Calu3 (cell line): ENCODE data around the gene DDX51. TPM values are rescaled to one million over a fixed set of nuclear protein-coding genes. Genes with fewer than 3 reads are reported as not detected.

ENCODE experiments used
- BruUV-seq: library from RNA; stranded (reverse); fragments of 400-500 nt; replicated peaks from 2 replicates; lab custom pipeline; 2021; lab: Mats Ljungman, UMichigan
- CTCF ChIA-PET: fragments of 300-600 bp; sonication (Branson Sonifier 250); formaldehyde crosslinking; loops from one replicate; lab custom pipeline; 2022; ENCODE audit warnings: antibody characterized with exemption; lab: Charles Lee
- DNase-seq: peaks from one replicate; pipeline ENCODE4 v3.0.0; 2022
- H3K27ac Mint-ChIP-seq: one replicate; pipeline ENCODE4 v1.8.0; 2022; ENCODE audit warnings: mixed read lengths; ENCODE audit not compliant: unreplicated experiment
- H3K27me3 Mint-ChIP-seq: one replicate; pipeline ENCODE4 v1.8.0; 2022; ENCODE audit warnings: mixed read lengths; ENCODE audit not compliant: unreplicated experiment
- H3K36me3 Mint-ChIP-seq: one replicate; pipeline ENCODE4 v1.8.0; 2022; ENCODE audit warnings: mild to moderate bottlenecking, moderate library complexity, mixed read lengths; ENCODE audit not compliant: insufficient read depth, unreplicated experiment
- H3K4me1 Mint-ChIP-seq: one replicate; pipeline ENCODE4 v1.8.0; 2022; ENCODE audit warnings: mild to moderate bottlenecking, low read depth, mixed read lengths; ENCODE audit not compliant: unreplicated experiment
- H3K4me3 Mint-ChIP-seq: one replicate; pipeline ENCODE4 v1.8.0; 2022; ENCODE audit warnings: mild to moderate bottlenecking, low read depth, moderate library complexity, mixed read lengths; ENCODE audit not compliant: unreplicated experiment
- H3K9me3 Mint-ChIP-seq: one replicate; pipeline ENCODE4 v1.8.0; 2022; ENCODE audit warnings: low read depth, mixed read lengths; ENCODE audit not compliant: unreplicated experiment
- intact Hi-C: fragments of 100-400 bp; cut with micrococcal nuclease; formaldehyde crosslinking; loops from one replicate; pipeline ENCODE4 v1.10.0; 2022; ENCODE audit not compliant: unreplicated experiment
- total RNA-seq: library from RNA; stranded (reverse); gene quantifications from 2 replicates; pipeline ENCODE4 v1.2.3, GENCODE V29; 2022
- TF ChIP-seq, protein P1 (sequence below): fragments of 200-600 bp; IDR thresholded peaks from one replicate; pipeline ENCODE4 v1.8.0; 2022; ENCODE audit warnings: antibody characterized with exemption; ENCODE audit not compliant: unreplicated experiment

The DDX51 gene
- total RNA-seq, 1 experiment from 2014 or later, result 46.3 TPM

- intact Hi-C loops, result no loop called here
- CTCF ChIA-PET, result no interaction called here
- no TSS peak for BruUV-seq
- H3K36me3 Mint-ChIP-seq, result peaks cover 39% of the 10 kb centered on the region
- TF ChIP-seq, protein P1, sequence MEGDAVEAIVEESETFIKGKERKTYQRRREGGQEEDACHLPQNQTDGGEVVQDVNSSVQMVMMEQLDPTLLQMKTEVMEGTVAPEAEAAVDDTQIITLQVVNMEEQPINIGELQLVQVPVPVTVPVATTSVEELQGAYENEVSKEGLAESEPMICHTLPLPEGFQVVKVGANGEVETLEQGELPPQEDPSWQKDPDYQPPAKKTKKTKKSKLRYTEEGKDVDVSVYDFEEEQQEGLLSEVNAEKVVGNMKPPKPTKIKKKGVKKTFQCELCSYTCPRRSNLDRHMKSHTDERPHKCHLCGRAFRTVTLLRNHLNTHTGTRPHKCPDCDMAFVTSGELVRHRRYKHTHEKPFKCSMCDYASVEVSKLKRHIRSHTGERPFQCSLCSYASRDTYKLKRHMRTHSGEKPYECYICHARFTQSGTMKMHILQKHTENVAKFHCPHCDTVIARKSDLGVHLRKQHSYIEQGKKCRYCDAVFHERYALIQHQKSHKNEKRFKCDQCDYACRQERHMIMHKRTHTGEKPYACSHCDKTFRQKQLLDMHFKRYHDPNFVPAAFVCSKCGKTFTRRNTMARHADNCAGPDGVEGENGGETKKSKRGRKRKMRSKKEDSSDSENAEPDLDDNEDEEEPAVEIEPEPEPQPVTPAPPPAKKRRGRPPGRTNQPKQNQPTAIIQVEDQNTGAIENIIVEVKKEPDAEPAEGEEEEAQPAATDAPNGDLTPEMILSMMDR, result no peak
- H3K27me3 Mint-ChIP-seq, result no peaks in the 10 kb centered on the region
- no peak overlapping the region for H3K27ac Mint-ChIP-seq
- H3K4me3 Mint-ChIP-seq, result no peak overlapping the region
- H3K9me3 Mint-ChIP-seq, result peaks cover 5% of the 10 kb centered on the region
- DNase-seq, result no peak
- no peaks in the 10 kb centered on the region for H3K4me1 Mint-ChIP-seq
Observed at GRCh38 chr12:132121283-132121682, 22.8 kb downstream of the DDX51 start.

- Mint-ChIP-seq H3K27me3 (no peaks in the 10 kb centered on the region), H3K36me3 (peaks cover 44% of the 10 kb centered on the region), H3K9me3 (no peaks in the 10 kb centered on the region), H3K27ac (no peak overlapping the region), H3K4me1 (no peaks in the 10 kb centered on the region), H3K4me3 (no peak overlapping the region)
- TF ChIP-seq, protein P1, result no peak
- intact Hi-C loops, result no loop called here
- no TSS peak for BruUV-seq
- CTCF ChIA-PET, result no interaction called here
- no peak for DNase-seq
Observed at GRCh38 chr12:132118876-132119275, 25.2 kb downstream of the DDX51 start.

GRCh38 chr12:132117558-132117875 is 26.6 kb downstream of the DDX51 start:
- DNase-seq, result no peak
- Mint-ChIP-seq H3K9me3 (no peaks in the 10 kb centered on the region), H3K4me1 (no peaks in the 10 kb centered on the region), H3K27me3 (no peaks in the 10 kb centered on the region), H3K27ac (no peak overlapping the region), H3K36me3 (peaks cover 54% of the 10 kb centered on the region), H3K4me3 (no peak overlapping the region)
- CTCF ChIA-PET, result no interaction called here
- BruUV-seq, result no TSS peak
- TF ChIP-seq, protein P1, result no peak
- intact Hi-C loops, result no loop called here

- no TSS peak for BruUV-seq
- CTCF ChIA-PET, result no interaction called here
- H3K4me3 Mint-ChIP-seq, result no peak overlapping the region
- H3K27me3 Mint-ChIP-seq, result no peaks in the 10 kb centered on the region
- H3K27ac Mint-ChIP-seq, result no peak overlapping the region
- no peaks in the 10 kb centered on the region for H3K9me3 Mint-ChIP-seq
- intact Hi-C loops, result no loop called here
- no peak for DNase-seq
- TF ChIP-seq, protein P1, result no peak
- H3K36me3 Mint-ChIP-seq, result peaks cover 51% of the 10 kb centered on the region
- no peaks in the 10 kb centered on the region for H3K4me1 Mint-ChIP-seq
Observed at GRCh38 chr12:132116709-132117557, 27.2 kb downstream of the DDX51 start.
